Measurements from ENCODE around the gene RPS2. TPM values are rescaled to one million over a fixed set of nuclear protein-coding genes. Genes with fewer than 3 reads are reported as not detected.

Gene RPS2
- total RNA-seq, 1 experiment from 2014 or later = 3,874 TPM

GRCh38 chr16:1942047-1942809 is 22.4 kb downstream of the RPS2 start:
- no peaks in the 10 kb centered on the region for H3K79me1 ChIP-seq (ENCODE audit: insufficient read depth, low read depth, low read length, poor library complexity, severe bottlenecking)
- H2BK12ac ChIP-seq (ENCODE audit: insufficient read length, low read depth, low read length) = no peak overlapping the region
- H2BK15ac ChIP-seq (ENCODE audit: low read depth, low read length) = no peak overlapping the region
- peak overlapping the region; percentile 55 for H3K4me2 ChIP-seq (ENCODE audit: insufficient read depth, insufficient read length, low read length)
- Mint-ChIP-seq H3K4me3 (peak overlapping the region; percentile 88 to 93), H3K9me3 (no peaks in the 10 kb centered on the region), H3K4me1 (peaks cover 15 to 23% of the 10 kb centered on the region in 2 experiments), H3K27ac (no peak overlapping the region), H3K36me3 (ENCODE audit: insufficient read depth in 1 of 3, low read depth in 3 of 3) (peaks cover 10 to 22% (median 17%) of the 10 kb centered on the region in 3 experiments; a peak in 6 of 7 replicates), H3K27me3 (ENCODE audit: low read depth) (no peaks in the 10 kb centered on the region; the same call in 1 of the 2 replicates)
- peaks cover 4% of the 10 kb centered on the region; the same call in 1 of the 2 replicates for H3K4me1 ChIP-seq (ENCODE audit: insufficient read depth, low read length)
- H3T11ph ChIP-seq (ENCODE audit: low read length) = no peak overlapping the region
- H2AK5ac ChIP-seq (ENCODE audit: insufficient read length, low read length) = no peak overlapping the region
- no peak overlapping the region for H2BK20ac ChIP-seq (ENCODE audit: low read depth, low read length, poor library complexity, severe bottlenecking)
- no peak overlapping the region for H2BK120ac ChIP-seq (ENCODE audit: low read depth, low read length, poor library complexity, severe bottlenecking)
- no peak overlapping the region for H4K8ac ChIP-seq (replicated peaks; ENCODE audit: insufficient read length, low read depth, low read length)
- no peak overlapping the region for H3K4ac ChIP-seq (ENCODE audit: low read depth, low read length)
- no peaks in the 10 kb centered on the region for H3K79me2 ChIP-seq (ENCODE audit: insufficient read depth, low read length)
- no peaks in the 10 kb centered on the region for H4K20me1 ChIP-seq (ENCODE audit: control insufficient read depth, insufficient read depth, insufficient read length)
- H3K27ac ChIP-seq (ENCODE audit: insufficient read length, low read depth, low read length) = no peak overlapping the region
- no peak overlapping the region for H3K56ac ChIP-seq (ENCODE audit: insufficient read length, low read depth, low read length)
- H3K9ac ChIP-seq (ENCODE audit: extremely low read depth, insufficient read length, low read length) = no peak overlapping the region
- H3K14ac ChIP-seq (ENCODE audit: insufficient read depth, low read length) = no peak overlapping the region
- no peak overlapping the region for H2BK5ac ChIP-seq (ENCODE audit: insufficient read length, low read length)
- H4K5ac ChIP-seq (ENCODE audit: insufficient read length, low read depth, low read length) = no peak overlapping the region
- DNase-seq = peak; percentile 29
- no peak overlapping the region for H2AFZ ChIP-seq (ENCODE audit: low read length)
- H3K18ac ChIP-seq (ENCODE audit: insufficient read length, low read depth, low read length) = no peak overlapping the region
- H3K23me2 ChIP-seq (ENCODE audit: insufficient read length, low read depth, low read length, poor library complexity, severe bottlenecking) = peaks cover 7% of the 10 kb centered on the region
- H4K91ac ChIP-seq (ENCODE audit: insufficient read length, low read depth, low read length) = no peak overlapping the region
- TF ChIP-seq CTCF (conservative IDR thresholded peaks at IDR 0.05) = no peak
- H3K23ac ChIP-seq (ENCODE audit: insufficient read length, low read depth, low read length) = no peak overlapping the region
- H3K27me3 ChIP-seq (ENCODE audit: insufficient read depth, low read length) = no peaks in the 10 kb centered on the region
- no CpG with 5 or more reads among the region's 17 CpGs for WGBS (ENCODE audit: extremely low coverage, insufficient read length, low lambda C conversion rate)
- H3K9me3 ChIP-seq (ENCODE audit: control insufficient read depth, low read depth, low read length) = no peaks in the 10 kb centered on the region

Data from H9 (cell line).